ENCODE measurements around the gene RBM10.

The RBM10 gene

DNA sequence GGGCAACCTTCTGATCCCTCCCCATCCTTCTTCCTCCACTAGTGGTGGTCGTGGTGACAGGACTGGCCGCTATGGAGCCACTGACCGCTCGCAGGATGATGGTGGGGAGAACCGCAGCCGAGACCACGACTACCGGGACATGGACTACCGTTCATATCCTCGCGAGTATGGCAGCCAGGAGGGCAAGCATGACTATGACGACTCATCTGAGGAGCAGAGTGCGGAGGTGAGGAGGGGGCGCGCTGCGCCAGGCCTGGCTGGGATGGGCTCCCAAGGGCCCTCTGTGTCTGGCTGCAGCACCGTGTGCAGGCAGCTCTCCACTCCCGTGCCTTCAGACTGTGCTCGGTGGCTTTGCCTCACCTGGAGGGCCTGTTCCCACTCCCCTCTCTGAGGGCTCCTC is 24.3 kb downstream of the RBM10 start:
- DNase-seq (ENCODE audit: low read depth, low spot score) = no peak

DNA sequence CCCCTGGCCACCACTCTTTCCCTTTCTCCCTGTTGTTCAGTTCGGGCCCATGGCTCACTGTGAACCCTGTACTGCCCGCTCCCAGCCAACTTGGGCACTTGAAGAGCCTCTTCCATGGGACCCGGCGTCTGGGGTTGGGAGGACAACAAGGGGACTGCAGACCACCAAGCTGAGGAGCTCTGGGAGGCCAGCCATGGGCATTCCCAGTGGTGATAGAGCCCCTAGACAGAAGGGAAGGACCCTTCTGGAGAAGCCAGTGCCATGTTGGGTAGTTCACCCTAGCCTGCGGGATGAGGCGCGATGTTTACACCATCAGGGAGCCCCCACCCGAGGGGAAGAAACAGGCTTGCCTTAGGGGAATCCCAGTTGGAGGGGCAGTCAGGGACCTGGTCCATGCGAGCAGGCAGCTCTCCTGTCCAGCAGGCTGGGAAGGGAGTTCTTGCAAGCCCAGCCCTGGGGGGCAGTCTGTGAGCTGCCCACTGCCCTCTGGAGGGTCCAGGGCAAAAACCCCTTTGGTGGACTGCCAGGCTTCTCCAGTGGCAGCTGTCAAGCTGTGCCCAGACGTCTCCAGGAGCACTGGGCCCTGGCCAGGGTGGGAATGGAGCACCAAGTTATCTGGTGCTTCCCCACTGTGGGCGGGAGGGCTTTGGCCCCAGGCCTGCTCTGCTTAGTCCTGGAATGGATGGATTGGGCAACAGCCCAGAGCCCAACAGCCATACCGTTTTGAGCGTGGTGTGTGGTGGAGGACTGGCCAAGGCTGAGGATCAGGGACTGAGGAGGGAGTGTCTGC is 24.9 kb downstream of the RBM10 start:
- Histone ChIP-seq H3K4me3 (ENCODE audit: low read length) (no peak overlapping the region), H3K27ac (ENCODE audit: low read length) (no peak overlapping the region), H3K9me3 (ENCODE audit: control insufficient read depth, insufficient read depth, low read length) (no peaks in the 10 kb centered on the region), H3K36me3 (ENCODE audit: control insufficient read depth, insufficient read depth, low read length) (peaks cover 25% of the 10 kb centered on the region), H3K27me3 (ENCODE audit: control insufficient read depth, insufficient read depth, low read length) (no peaks in the 10 kb centered on the region), H3K4me1 (ENCODE audit: control insufficient read depth, insufficient read depth, low read length) (no peaks in the 10 kb centered on the region)
- DNase-seq (ENCODE audit: low read depth, low spot score) = no peak
- WGBS (ENCODE audit: insufficient coverage, insufficient read length) = no CpG with 5 or more reads among the region's 13 CpGs

More for the DNA sequence above, 24.3 kb downstream of the RBM10 start:
- H3K36me3 ChIP-seq (ENCODE audit: control insufficient read depth, insufficient read depth, low read length) = peaks cover 18% of the 10 kb centered on the region
- WGBS (ENCODE audit: insufficient coverage, insufficient read length) = no CpG with 5 or more reads among the region's 19 CpGs
- no peak overlapping the region for H3K4me3 ChIP-seq (ENCODE audit: low read length)
- no peaks in the 10 kb centered on the region for H3K27me3 ChIP-seq (ENCODE audit: control insufficient read depth, insufficient read depth, low read length)
- H3K27ac ChIP-seq (ENCODE audit: low read length) = no peak overlapping the region
- H3K9me3 ChIP-seq (ENCODE audit: control insufficient read depth, insufficient read depth, low read length) = no peaks in the 10 kb centered on the region
- no peaks in the 10 kb centered on the region for H3K4me1 ChIP-seq (ENCODE audit: control insufficient read depth, insufficient read depth, low read length)

DNA sequence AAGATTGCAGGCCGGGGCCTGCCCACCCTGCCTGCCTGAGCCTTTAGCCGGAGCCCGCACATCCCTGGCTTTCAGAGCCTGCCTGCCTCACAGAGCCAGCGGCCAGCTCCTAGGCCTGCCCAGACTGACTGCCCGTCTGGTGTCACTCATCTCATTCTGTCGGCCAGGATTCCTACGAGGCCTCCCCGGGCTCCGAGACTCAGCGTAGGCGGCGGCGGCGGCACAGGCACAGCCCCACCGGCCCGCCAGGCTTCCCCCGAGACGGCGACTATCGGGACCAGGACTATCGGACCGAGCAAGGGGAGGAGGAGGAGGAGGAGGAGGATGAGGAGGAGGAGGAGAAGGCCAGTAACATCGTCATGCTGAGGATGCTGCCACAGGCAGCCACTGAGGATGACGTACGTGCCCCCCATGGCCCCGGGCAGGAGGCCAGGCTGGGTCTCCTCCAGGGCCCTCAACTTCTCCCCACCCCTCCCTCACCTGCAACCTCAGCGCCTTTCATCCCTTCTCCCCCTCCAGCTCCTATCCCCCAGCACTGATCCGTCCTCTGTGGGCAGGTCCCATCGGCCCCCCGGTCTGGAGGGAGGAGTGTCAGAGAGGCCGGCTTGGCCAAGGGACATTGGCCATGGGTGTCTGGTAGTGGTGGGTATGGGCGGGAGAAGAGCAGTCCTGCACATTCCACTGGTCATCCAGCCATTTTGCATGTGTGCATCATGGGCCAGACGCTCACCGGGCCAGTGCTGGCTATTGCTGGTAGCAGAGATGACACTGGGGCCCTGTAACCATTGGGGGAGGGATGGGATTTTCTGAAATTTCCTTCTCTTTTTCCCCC is 26.1 kb downstream of the RBM10 start:
- peaks cover 27% of the 10 kb centered on the region for H3K36me3 ChIP-seq (ENCODE audit: control insufficient read depth, insufficient read depth, low read length)

DNA sequence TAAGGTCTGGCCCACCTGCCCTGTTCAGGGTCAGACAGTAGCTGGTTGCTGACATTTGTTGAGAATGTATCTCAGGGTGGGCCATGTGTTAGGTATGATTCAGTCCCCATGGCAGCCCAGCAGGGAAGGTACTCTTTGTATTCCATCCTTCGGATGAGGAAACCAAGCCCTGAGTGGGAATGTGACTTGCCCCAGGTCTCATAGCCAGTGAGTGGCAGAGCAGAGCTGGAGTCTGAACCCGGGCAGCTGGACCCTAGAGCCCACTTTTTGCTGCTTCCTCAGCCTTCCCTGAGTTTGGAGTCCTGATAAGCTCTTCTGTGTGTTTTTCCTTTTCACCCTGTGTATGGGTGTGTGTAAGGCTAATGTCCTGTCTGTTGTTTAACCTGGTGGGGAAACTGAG is 27.0 kb downstream of the RBM10 start:
- Histone ChIP-seq H3K9me3 (ENCODE audit: control insufficient read depth, insufficient read depth, low read length) (no peaks in the 10 kb centered on the region), H3K4me3 (ENCODE audit: low read length) (no peak overlapping the region), H3K4me1 (ENCODE audit: control insufficient read depth, insufficient read depth, low read length) (no peaks in the 10 kb centered on the region), H3K27me3 (ENCODE audit: control insufficient read depth, insufficient read depth, low read length) (no peaks in the 10 kb centered on the region), H3K27ac (ENCODE audit: low read length) (no peak overlapping the region), H3K36me3 (ENCODE audit: control insufficient read depth, insufficient read depth, low read length) (peaks cover 31% of the 10 kb centered on the region)
- WGBS (ENCODE audit: insufficient coverage, insufficient read length) = no CpG with 5 or more reads among the region's 2 CpGs
- no peak for DNase-seq (ENCODE audit: low read depth, low spot score)

More for the DNA sequence above, 26.1 kb downstream of the RBM10 start:
- H3K9me3 ChIP-seq (ENCODE audit: control insufficient read depth, insufficient read depth, low read length) = no peaks in the 10 kb centered on the region
- DNase-seq (ENCODE audit: low read depth, low spot score) = no peak
- H3K27ac ChIP-seq (ENCODE audit: low read length) = no peak overlapping the region
- no peak overlapping the region for H3K4me3 ChIP-seq (ENCODE audit: low read length)
- no CpG with 5 or more reads among the region's 34 CpGs for WGBS (ENCODE audit: insufficient coverage, insufficient read length)
- H3K27me3 ChIP-seq (ENCODE audit: control insufficient read depth, insufficient read depth, low read length) = no peaks in the 10 kb centered on the region
- no peaks in the 10 kb centered on the region for H3K4me1 ChIP-seq (ENCODE audit: control insufficient read depth, insufficient read depth, low read length)

DNA sequence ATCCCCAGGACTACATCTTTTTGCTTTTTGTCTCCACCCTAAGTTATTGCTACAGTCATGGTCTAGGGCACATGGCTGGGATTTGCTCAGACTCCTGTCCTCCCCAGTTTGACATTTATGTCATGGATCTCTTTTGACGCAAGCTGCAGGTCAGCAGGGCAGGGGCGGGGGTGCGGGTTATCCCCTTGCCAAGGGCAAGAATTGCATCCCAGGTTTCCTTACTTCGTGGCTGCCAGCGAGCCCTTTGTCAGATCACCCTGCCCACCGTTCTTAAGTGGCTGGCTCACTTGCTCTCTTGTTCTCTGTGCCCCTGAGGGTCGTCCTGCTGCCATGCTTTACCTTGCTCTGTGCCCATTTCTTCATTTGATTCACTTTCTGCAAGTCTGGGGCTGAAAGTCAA is 27.5 kb downstream of the RBM10 start:
- Histone ChIP-seq H3K27me3 (ENCODE audit: control insufficient read depth, insufficient read depth, low read length) (no peaks in the 10 kb centered on the region), H3K9me3 (ENCODE audit: control insufficient read depth, insufficient read depth, low read length) (no peaks in the 10 kb centered on the region), H3K27ac (ENCODE audit: low read length) (no peak overlapping the region), H3K4me1 (ENCODE audit: control insufficient read depth, insufficient read depth, low read length) (no peaks in the 10 kb centered on the region), H3K36me3 (ENCODE audit: control insufficient read depth, insufficient read depth, low read length) (peaks cover 34% of the 10 kb centered on the region), H3K4me3 (ENCODE audit: low read length) (no peak overlapping the region)
- no peak for DNase-seq (ENCODE audit: low read depth, low spot score)
- WGBS (ENCODE audit: insufficient coverage, insufficient read length) = no CpG with 5 or more reads among the region's 7 CpGs

DNA sequence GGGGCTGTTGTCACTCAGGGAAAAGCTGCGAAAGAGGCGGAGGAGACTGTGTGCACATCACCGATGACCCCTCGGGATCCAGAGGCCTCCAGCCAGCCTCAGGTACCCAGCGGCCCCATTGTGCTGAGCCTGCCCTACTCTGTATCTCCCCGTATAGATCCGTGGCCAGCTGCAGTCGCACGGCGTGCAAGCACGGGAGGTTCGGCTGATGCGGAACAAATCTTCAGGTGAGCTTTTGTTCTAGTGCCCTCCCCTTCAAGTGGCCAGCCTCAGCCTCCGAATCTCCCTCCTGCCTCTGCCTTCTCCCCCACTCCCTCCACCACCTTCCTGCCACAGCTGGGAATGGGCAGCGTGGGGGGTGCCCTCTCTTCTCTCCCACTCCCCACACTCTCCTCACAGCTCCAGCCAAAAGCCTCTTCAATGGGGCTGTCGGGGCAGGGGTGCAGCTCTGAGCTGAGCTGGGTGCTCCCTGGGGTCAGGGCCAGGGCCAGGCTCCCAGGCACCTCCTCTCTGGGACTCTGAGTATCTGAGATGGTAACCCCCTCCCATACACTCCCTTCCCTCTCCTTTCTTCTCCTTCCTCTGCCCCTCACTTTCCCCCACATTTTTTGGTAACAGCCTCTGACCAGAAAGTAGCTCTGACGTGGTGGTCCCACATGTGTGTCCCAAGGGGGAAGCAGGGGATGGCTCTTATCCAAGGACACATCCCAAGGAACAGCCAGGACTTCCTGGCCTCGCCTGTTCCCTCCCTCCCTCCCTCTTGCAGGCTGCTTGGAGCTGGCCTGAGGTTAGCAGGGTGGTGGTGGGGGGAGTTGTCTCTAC is 28.2 kb downstream of the RBM10 start:
- DNase-seq (ENCODE audit: low read depth, low spot score) = no peak
- peaks cover 38% of the 10 kb centered on the region for H3K36me3 ChIP-seq (ENCODE audit: control insufficient read depth, insufficient read depth, low read length)

DNA sequence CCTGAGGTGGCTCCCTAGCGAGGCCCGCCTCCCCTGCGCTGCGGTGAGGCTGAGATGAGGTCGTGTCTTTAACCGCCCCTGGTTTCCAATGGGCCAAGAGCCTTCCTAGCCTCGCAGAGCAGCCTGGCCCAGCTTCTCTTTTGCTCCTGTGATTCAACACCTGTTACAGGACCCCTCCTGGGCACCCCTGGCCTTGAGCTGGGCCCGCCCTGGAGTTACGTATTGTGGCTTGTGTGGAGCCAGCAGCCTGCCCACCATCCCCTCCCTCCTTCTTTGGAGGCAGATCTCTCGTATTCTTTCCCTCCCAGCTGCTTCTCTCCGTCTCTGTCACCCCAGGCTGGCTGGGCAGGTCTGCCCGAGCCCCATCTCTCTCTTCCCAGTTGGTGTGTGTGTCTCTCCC is 29.4 kb downstream of the RBM10 start:
- WGBS (ENCODE audit: insufficient coverage, insufficient read length) = no CpG with 5 or more reads among the region's 12 CpGs

More for the DNA sequence above, 28.2 kb downstream of the RBM10 start:
- Histone ChIP-seq H3K4me3 (ENCODE audit: low read length) (no peak overlapping the region), H3K9me3 (ENCODE audit: control insufficient read depth, insufficient read depth, low read length) (no peaks in the 10 kb centered on the region), H3K4me1 (ENCODE audit: control insufficient read depth, insufficient read depth, low read length) (no peaks in the 10 kb centered on the region), H3K27ac (ENCODE audit: low read length) (no peak overlapping the region), H3K27me3 (ENCODE audit: control insufficient read depth, insufficient read depth, low read length) (no peaks in the 10 kb centered on the region)
- WGBS (ENCODE audit: insufficient coverage, insufficient read length) = no CpG with 5 or more reads among the region's 18 CpGs

DNA sequence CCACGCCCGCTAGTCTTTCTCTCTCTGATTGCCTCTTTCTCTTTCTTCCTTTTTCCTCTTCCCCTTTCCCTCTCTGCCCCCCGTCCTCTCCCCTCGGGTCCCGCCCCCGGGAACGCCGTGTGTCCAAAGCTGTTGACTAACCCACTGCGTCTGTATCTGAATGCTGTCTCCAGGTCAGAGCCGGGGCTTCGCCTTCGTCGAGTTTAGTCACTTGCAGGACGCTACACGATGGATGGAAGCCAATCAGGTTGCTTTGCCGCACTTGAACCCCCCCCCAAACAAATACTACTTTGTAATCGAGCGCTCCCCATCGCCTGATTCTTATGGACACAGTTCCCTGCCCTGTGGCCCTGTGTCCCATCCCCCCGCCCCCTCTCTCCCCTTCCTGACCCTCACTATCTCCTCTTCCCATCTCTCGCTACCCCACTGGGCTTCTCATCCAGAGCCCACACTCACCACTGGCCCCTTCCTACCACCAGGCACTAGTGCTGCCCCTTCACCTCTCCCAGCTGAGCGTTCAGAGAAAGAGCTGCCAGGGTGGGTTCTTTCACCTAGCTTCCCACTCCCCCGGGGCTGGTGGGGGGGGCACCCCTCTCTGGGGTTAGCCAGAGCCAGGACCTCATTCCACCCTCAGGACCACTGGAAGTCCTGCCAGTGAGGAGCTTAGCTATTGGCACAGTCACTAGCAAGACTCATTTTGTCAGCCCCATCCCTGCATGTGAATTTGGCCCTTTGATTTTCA is 30.0 kb downstream of the RBM10 start:
- H3K4me3 ChIP-seq (ENCODE audit: low read length) = no peak overlapping the region
- no peaks in the 10 kb centered on the region; the same call in 1 of the 2 replicates for H3K4me1 ChIP-seq (ENCODE audit: control insufficient read depth, insufficient read depth, low read length)
- no peaks in the 10 kb centered on the region for H3K9me3 ChIP-seq (ENCODE audit: control insufficient read depth, insufficient read depth, low read length)
- no peak for DNase-seq (ENCODE audit: low read depth, low spot score)
- H3K27me3 ChIP-seq (ENCODE audit: control insufficient read depth, insufficient read depth, low read length) = no peaks in the 10 kb centered on the region
- no peak overlapping the region for H3K27ac ChIP-seq (ENCODE audit: low read length)
- H3K36me3 ChIP-seq (ENCODE audit: control insufficient read depth, insufficient read depth, low read length) = peaks cover 43% of the 10 kb centered on the region
- WGBS (ENCODE audit: insufficient coverage, insufficient read length) = no CpG with 5 or more reads among the region's 23 CpGs

More for the DNA sequence above, 29.4 kb downstream of the RBM10 start:
- H3K27ac ChIP-seq (ENCODE audit: low read length) = no peak overlapping the region
- H3K36me3 ChIP-seq (ENCODE audit: control insufficient read depth, insufficient read depth, low read length) = peaks cover 40% of the 10 kb centered on the region
- H3K9me3 ChIP-seq (ENCODE audit: control insufficient read depth, insufficient read depth, low read length) = no peaks in the 10 kb centered on the region
- H3K4me3 ChIP-seq (ENCODE audit: low read length) = no peak overlapping the region
- DNase-seq (ENCODE audit: low read depth, low spot score) = no peak
- no peaks in the 10 kb centered on the region for H3K27me3 ChIP-seq (ENCODE audit: control insufficient read depth, insufficient read depth, low read length)
- no peaks in the 10 kb centered on the region for H3K4me1 ChIP-seq (ENCODE audit: control insufficient read depth, insufficient read depth, low read length)

DNA sequence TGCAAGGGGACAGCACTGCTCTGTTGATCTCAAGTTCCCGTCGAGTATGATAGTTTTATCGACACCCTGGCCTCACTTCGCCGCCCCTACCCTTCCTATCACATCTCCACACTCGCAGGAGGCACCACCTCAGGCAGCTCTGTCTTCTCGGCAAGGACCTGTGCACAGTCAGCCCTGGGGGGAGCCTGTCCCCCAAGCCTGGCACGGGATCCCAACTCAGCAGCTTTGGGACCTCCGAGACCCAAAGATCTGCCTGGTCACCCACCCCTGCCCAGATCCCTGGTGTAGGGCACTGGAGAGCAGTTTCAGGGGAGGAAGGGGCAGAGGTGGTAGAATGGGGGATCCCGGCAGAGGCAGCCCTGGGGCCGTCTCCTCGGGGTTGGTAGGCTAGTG is 30.6 kb downstream of the RBM10 start:
- Histone ChIP-seq H3K4me3 (ENCODE audit: low read length) (no peak overlapping the region), H3K27me3 (ENCODE audit: control insufficient read depth, insufficient read depth, low read length) (no peaks in the 10 kb centered on the region)

More for the DNA sequence above, 30.6 kb downstream of the RBM10 start:
- Histone ChIP-seq H3K4me1 (ENCODE audit: control insufficient read depth, insufficient read depth, low read length) (no peaks in the 10 kb centered on the region; the same call in 1 of the 2 replicates), H3K27ac (ENCODE audit: low read length) (no peak overlapping the region), H3K36me3 (ENCODE audit: control insufficient read depth, insufficient read depth, low read length) (peaks cover 39% of the 10 kb centered on the region), H3K9me3 (ENCODE audit: control insufficient read depth, insufficient read depth, low read length) (no peaks in the 10 kb centered on the region)
- no peak for DNase-seq (ENCODE audit: low read depth, low spot score)
- no CpG with 5 or more reads among the region's 12 CpGs for WGBS (ENCODE audit: insufficient coverage, insufficient read length)

Measured in iPS DF 6.9 (cell line).